HCT116 (cell line): Measurements from ENCODE around the gene HBB. TPM values are rescaled to one million over a fixed set of nuclear protein-coding genes. Genes with fewer than 3 reads are reported as not detected.

Experiments used
- ATAC-seq: fragments of 200-7000 bp; cut with Tn5 transposase; 2 replicates; pipeline ENCODE4 v1.9.1; 2020; ENCODE audit warnings: mild to moderate bottlenecking, moderate library complexity
- BruUV-seq: library from RNA; stranded (reverse); fragments of 400-500 nt; replicated peaks from 2 replicates; lab custom pipeline; 2021; lab: Mats Ljungman, UMichigan
- CTCF ChIA-PET: fragments of 300-600 bp; sonication (Branson Sonifier 250); formaldehyde crosslinking; loops from one replicate; lab custom pipeline; 2021; ENCODE audit warnings: antibody characterized with exemption; lab: Charles Lee
- POLR2A ChIA-PET: fragments of 300-600, 350-600 bp; sonication (Branson Sonifier 250); formaldehyde crosslinking; loops from one replicate; lab custom pipeline; 2021; ENCODE audit warnings: antibody characterized with exemption; lab: Charles Lee
- RAD21 ChIA-PET, 2 experiments: fragments of 300-600 bp; sonication (Branson Sonifier 250); formaldehyde crosslinking; loops; one replicate each; lab custom pipeline; 2023; ENCODE audit warnings: low total read pairs in 2 of 2; ENCODE audit not compliant: uncharacterized antibody in 2 of 2, unreplicated experiment in 2 of 2, low non-redundant PET in 1 of 2; lab: Charles Lee
- DNase-seq: peaks from one replicate; pipeline ENCODE4 v3.0.0-alpha.2; 2010; ENCODE audit warnings: low read depth, low spot score
- H2AFZ ChIP-seq: fragments of 200-600 bp; shearing (Covaris generic), sonication (generic); 2 replicates; pipeline ENCODE4 v1.6.1; 2017; ENCODE audit warnings: low read depth, mixed run types, mixed read lengths, antibody characterized with exemption, low read length; ENCODE audit not compliant: poor library complexity, severe bottlenecking
- H3K27ac ChIP-seq: 2 replicates; pipeline ENCODE4 v1.5.1; 2012; ENCODE audit warnings: low read depth, low read length
- H3K27me3 ChIP-seq: fragments of 200-600 bp; sonication (generic); 2 replicates; pipeline ENCODE4 v1.6.1; 2016; ENCODE audit warnings: mixed run types, low read length, mixed read lengths; ENCODE audit not compliant: insufficient read depth
- H3K36me3 ChIP-seq, 2 experiments: fragments of 200-500 bp in 1 of 2; fragments of 200-600 bp in 1 of 2; sonication (Bioruptor generic) in 1 of 2; sonication (generic) in 1 of 2; 2 replicates each; pipeline versions ENCODE4 v1.5.1 to v1.6.1; 2014 to 2016; ENCODE audit warnings: low read length in 2 of 2, inconsistent platforms in 1 of 2, mixed read lengths in 1 of 2, mixed run types in 1 of 2; ENCODE audit not compliant: insufficient read depth in 2 of 2, control insufficient read depth in 1 of 2
- H3K4me1 ChIP-seq, 2 experiments: fragments of 200-600 bp in 1 of 2; sonication (generic) in 1 of 2; 2 replicates each; pipeline versions ENCODE4 v1.5.1 to v1.6.1; 2012 to 2017; ENCODE audit warnings: low read length in 2 of 2, inconsistent platforms in 1 of 2, mild to moderate bottlenecking in 1 of 2, mixed read lengths in 1 of 2, mixed run types in 1 of 2, moderate library complexity in 1 of 2; ENCODE audit not compliant: insufficient read depth in 2 of 2, control insufficient read depth in 1 of 2
- H3K4me2 ChIP-seq: fragments of 200-600 bp; sonication (generic); 2 replicates; pipeline ENCODE4 v1.6.1; 2017; ENCODE audit warnings: mixed run types, low read length, mixed read lengths
- H3K4me3 ChIP-seq, 2 experiments: fragments of 200-600 bp in 1 of 2; sonication (generic) in 1 of 2; replicated peaks in 1 of 2; 2 replicates each; pipeline ENCODE4 v1.5.1; 2011 to 2016; ENCODE audit warnings: low read length in 2 of 2, control low read depth in 1 of 2, low read depth in 1 of 2, mild to moderate bottlenecking in 1 of 2, mixed read lengths in 1 of 2, mixed run types in 1 of 2
- H3K79me2 ChIP-seq: fragments of 200-600 bp; sonication (generic); 2 replicates; pipeline ENCODE4 v1.6.1; 2017; ENCODE audit warnings: mild to moderate bottlenecking, mixed run types, low read length, moderate library complexity, mixed read lengths; ENCODE audit not compliant: insufficient read depth
- H3K9ac ChIP-seq: fragments of 200-600 bp; sonication (generic); 2 replicates; pipeline ENCODE4 v1.6.1; 2016; ENCODE audit warnings: low read length, mixed read lengths
- H3K9me2 ChIP-seq: fragments of 200-600 bp; sonication (generic), shearing (Covaris generic); 2 replicates; pipeline ENCODE4 v1.6.1; 2017; ENCODE audit warnings: mixed run types, mild to moderate bottlenecking, moderate library complexity; ENCODE audit not compliant: insufficient read depth
- H3K9me3 ChIP-seq, 2 experiments: fragments of 200-500 bp in 1 of 2; fragments of 200-600 bp in 1 of 2; sonication (Bioruptor generic) in 1 of 2; sonication (generic) in 1 of 2; 2 replicates each; pipeline ENCODE4 v1.6.1; 2014 to 2017; ENCODE audit warnings: low read length in 2 of 2, mixed read lengths in 2 of 2, inconsistent platforms in 1 of 2, low read depth in 1 of 2, mild to moderate bottlenecking in 1 of 2, mixed run types in 1 of 2, moderate library complexity in 1 of 2; ENCODE audit not compliant: control insufficient read depth in 1 of 2, insufficient read depth in 1 of 2
- H4K20me1 ChIP-seq: fragments of 200-600 bp; sonication (generic), shearing (Covaris generic); 2 replicates; pipeline ENCODE4 v1.6.1; 2017; ENCODE audit warnings: mixed run types, mild to moderate bottlenecking, moderate library complexity; ENCODE audit not compliant: insufficient read depth
- CBX3 ChIP-seq: IDR thresholded peaks from 2 replicates; pipeline ENCODE4 v1.6.1; 2012; ENCODE audit warnings: low read depth
- CEBPB ChIP-seq: IDR thresholded peaks from 2 replicates; pipeline ENCODE4 v1.6.1; 2012; ENCODE audit warnings: low read depth
- EGR1 ChIP-seq: IDR thresholded peaks from 2 replicates; pipeline ENCODE4 v1.6.1; 2012; ENCODE audit warnings: low read depth
- EZH2 ChIP-seq: fragments of 200-600 bp; sonication (generic); IDR thresholded peaks from 2 replicates; pipeline ENCODE4 v1.6.1; 2017; ENCODE audit warnings: antibody characterized with exemption, mixed run types
- EZH2phosphoT487 ChIP-seq: fragments of 200-600 bp; IDR thresholded peaks from 2 replicates; pipeline ENCODE4 v1.6.1; 2018; ENCODE audit warnings: antibody characterized with exemption, borderline replicate concordance
- JUND ChIP-seq: IDR thresholded peaks from 2 replicates; pipeline ENCODE4 v1.6.1; 2012
- POLR2A ChIP-seq: IDR thresholded peaks from 2 replicates; pipeline ENCODE4 v1.7.0; 2011; ENCODE audit warnings: borderline replicate concordance; ENCODE audit not compliant: insufficient read depth, insufficient read length; ENCODE audit errors: extremely low read depth
- POLR2AphosphoS5 ChIP-seq: IDR thresholded peaks from 2 replicates; pipeline ENCODE4 v1.6.1; 2011; ENCODE audit warnings: mild to moderate bottlenecking, low read depth, low read length, moderate library complexity
- RAD21 ChIP-seq: IDR thresholded peaks from 2 replicates; pipeline ENCODE4 v1.6.1; 2012; ENCODE audit warnings: low read depth, mild to moderate bottlenecking
- SIN3A ChIP-seq: IDR thresholded peaks from 2 replicates; pipeline ENCODE4 v1.6.1; 2012; ENCODE audit warnings: low read depth
- SRF ChIP-seq: IDR thresholded peaks from 2 replicates; pipeline ENCODE4 v1.6.1; 2012; ENCODE audit warnings: low read depth
- ZFX ChIP-seq: fragments of 450-650 bp; IDR thresholded peaks from 2 replicates; pipeline ENCODE4 v1.6.1; 2017
- ZNF274 ChIP-seq: fragments of 200-500 bp; sonication (Bioruptor generic); IDR thresholded peaks from 2 replicates; pipeline ENCODE4 v1.6.1; 2014; ENCODE audit warnings: mild to moderate bottlenecking, low read depth, low read length, inconsistent platforms
- intact Hi-C: fragments of 100-400 bp; cut with micrococcal nuclease; formaldehyde crosslinking; loops from 2 replicates; pipeline ENCODE4 v1.10.0; 2022
- total RNA-seq: library from RNA; stranded (reverse); gene quantifications from one replicate; pipeline ENCODE4 v1.2.1, GENCODE V29; 2021; ENCODE audit not compliant: unreplicated experiment
- TF ChIP-seq, protein P1 (sequence below): IDR thresholded peaks from 2 replicates; pipeline ENCODE4 v1.6.1; 2011; ENCODE audit warnings: mild to moderate bottlenecking, low read length, moderate library complexity; ENCODE audit not compliant: insufficient replicate concordance; ENCODE audit errors: extremely low read depth
- TF ChIP-seq, protein P2 (sequence below): IDR thresholded peaks from 2 replicates; pipeline ENCODE4 v1.6.1; 2012
- TF ChIP-seq, protein P3 (sequence below): IDR thresholded peaks from 2 replicates; pipeline ENCODE4 v1.6.1; 2012

The HBB gene
- total RNA-seq, 1 experiment from 2014 or later: not detected

DNA sequence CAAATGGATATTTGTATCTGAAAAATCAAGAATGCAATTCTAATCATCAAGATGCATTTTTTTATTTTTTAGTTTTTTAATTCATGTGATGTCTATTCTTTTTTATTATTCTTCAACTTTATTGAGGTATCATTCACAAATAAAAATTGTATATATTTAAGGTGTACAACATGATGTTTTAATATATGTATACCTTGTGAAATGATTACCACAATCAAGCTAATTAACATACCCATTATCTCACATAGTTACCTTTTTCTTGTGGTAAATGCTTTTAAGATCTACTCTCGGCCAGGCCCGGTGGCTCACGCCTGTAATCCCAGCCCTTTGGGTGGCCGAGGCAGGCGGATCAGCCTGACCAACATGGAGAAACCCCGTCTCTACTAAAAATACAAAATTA, 3.7 kb downstream of the HBB start:
- H3K4me1 ChIP-seq: no peaks in the 10 kb centered on the region
- CTCF ChIA-PET: no interaction called here
- H3K79me2 ChIP-seq: no peaks in the 10 kb centered on the region
- no peak overlapping the region for H2AFZ ChIP-seq
- no peak overlapping the region for H3K4me2 ChIP-seq
- no peak overlapping the region for H3K27ac ChIP-seq
- RAD21 ChIA-PET: no interaction called here
- intact Hi-C loops: no loop called here
- no peak overlapping the region for H3K4me3 ChIP-seq
- H3K9ac ChIP-seq: no peak overlapping the region
- TF ChIP-seq JUND (no peak), CBX3 (no peak), POLR2AphosphoS5 (no peak), EGR1 (no peak), CEBPB (no peak), RAD21 (no peak), EZH2phosphoT487 (no peak), POLR2A (no peak), SIN3A (no peak)
- TF ChIP-seq, protein P1, sequence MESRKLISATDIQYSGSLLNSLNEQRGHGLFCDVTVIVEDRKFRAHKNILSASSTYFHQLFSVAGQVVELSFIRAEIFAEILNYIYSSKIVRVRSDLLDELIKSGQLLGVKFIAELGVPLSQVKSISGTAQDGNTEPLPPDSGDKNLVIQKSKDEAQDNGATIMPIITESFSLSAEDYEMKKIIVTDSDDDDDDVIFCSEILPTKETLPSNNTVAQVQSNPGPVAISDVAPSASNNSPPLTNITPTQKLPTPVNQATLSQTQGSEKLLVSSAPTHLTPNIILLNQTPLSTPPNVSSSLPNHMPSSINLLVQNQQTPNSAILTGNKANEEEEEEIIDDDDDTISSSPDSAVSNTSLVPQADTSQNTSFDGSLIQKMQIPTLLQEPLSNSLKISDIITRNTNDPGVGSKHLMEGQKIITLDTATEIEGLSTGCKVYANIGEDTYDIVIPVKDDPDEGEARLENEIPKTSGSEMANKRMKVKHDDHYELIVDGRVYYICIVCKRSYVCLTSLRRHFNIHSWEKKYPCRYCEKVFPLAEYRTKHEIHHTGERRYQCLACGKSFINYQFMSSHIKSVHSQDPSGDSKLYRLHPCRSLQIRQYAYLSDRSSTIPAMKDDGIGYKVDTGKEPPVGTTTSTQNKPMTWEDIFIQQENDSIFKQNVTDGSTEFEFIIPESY: no peak
- no peaks in the 10 kb centered on the region for H3K27me3 ChIP-seq
- DNase-seq: no peak
- BruUV-seq: no TSS peak
- no peak for ATAC-seq
- POLR2A ChIA-PET: no interaction called here
- no peaks in the 10 kb centered on the region for H3K9me3 ChIP-seq
- H3K9me2 ChIP-seq: no peaks in the 10 kb centered on the region
- H3K36me3 ChIP-seq: no peaks in the 10 kb centered on the region
- no peaks in the 10 kb centered on the region for H4K20me1 ChIP-seq

DNA sequence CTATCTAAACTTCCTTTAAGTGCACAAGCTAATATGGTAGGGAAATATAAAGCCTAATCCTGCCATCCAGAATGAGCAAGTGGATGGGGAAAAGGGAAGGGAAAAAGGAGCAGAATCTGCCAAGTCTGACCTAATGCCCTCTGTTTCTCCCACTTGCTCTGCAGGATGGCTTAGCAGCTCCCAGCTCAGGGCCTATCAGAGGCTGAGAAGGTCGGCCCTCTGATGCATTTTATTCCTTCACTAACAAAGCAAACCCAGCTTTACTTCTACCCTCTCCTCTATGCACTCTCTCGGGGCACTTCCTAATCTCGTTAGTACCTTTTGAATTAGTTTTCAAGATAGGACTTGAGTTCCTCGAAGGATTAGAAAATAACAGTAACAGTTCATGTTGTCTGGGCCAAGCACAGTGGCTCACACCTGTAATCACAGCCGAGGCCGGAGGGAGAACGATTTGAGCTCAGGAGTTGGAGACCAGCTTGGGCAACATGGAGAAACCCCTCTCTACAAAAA, 16.4 kb downstream of the HBB start:
- H3K9me3 ChIP-seq: no peaks in the 10 kb centered on the region
- ATAC-seq (no peak), DNase-seq (no peak)
- peak overlapping the region; percentile 48 for H2AFZ ChIP-seq
- intact Hi-C loops: no loop called here
- no peaks in the 10 kb centered on the region for H4K20me1 ChIP-seq
- no peaks in the 10 kb centered on the region for H3K79me2 ChIP-seq
- TF ChIP-seq EZH2phosphoT487 (no peak), JUND (no peak), ZNF274 (no peak), ZFX (no peak), RAD21 (no peak), SRF (no peak), CEBPB (no peak), SIN3A (no peak), POLR2A (no peak), EZH2 (no peak), CBX3 (no peak)
- TF ChIP-seq, protein P2, sequence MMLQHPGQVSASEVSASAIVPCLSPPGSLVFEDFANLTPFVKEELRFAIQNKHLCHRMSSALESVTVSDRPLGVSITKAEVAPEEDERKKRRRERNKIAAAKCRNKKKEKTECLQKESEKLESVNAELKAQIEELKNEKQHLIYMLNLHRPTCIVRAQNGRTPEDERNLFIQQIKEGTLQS: no peak
- TF ChIP-seq, protein P3, sequence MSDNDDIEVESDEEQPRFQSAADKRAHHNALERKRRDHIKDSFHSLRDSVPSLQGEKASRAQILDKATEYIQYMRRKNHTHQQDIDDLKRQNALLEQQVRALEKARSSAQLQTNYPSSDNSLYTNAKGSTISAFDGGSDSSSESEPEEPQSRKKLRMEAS: no peak
- H3K27me3 ChIP-seq: no peaks in the 10 kb centered on the region
- H3K4me2 ChIP-seq: no peak overlapping the region
- ChIA-PET CTCF (no interaction called here), RAD21 (no interaction called here), POLR2A (no interaction called here)
- BruUV-seq: no TSS peak
- H3K9ac ChIP-seq: no peak overlapping the region
- no peak overlapping the region for H3K27ac ChIP-seq
- H3K4me1 ChIP-seq: no peaks in the 10 kb centered on the region
- no peak overlapping the region for H3K4me3 ChIP-seq
- H3K9me2 ChIP-seq: no peaks in the 10 kb centered on the region
- no peaks in the 10 kb centered on the region for H3K36me3 ChIP-seq
